Progenitor cell of endocrine pancreas (in vitro differentiated cells): Measurements from ENCODE around the gene DRG1. TPM values are rescaled to one million over a fixed set of nuclear protein-coding genes. Genes with fewer than 3 reads are reported as not detected.

Experiments used
- DNase-seq: peaks from one replicate; pipeline ENCODE4 v3.0.0; 2021; ENCODE audit warnings: low spot score; ENCODE audit not compliant: unreplicated experiment
- H3K27ac Mint-ChIP-seq: 2 replicates; pipeline ENCODE4 v1.8.0; 2021; ENCODE audit warnings: mild to moderate bottlenecking, moderate library complexity, mixed read lengths
- H3K27me3 Mint-ChIP-seq: 2 replicates; pipeline ENCODE4 v1.8.0; 2021; ENCODE audit warnings: mixed read lengths
- H3K36me3 Mint-ChIP-seq: 2 replicates; pipeline ENCODE4 v1.8.0; 2022; ENCODE audit warnings: mixed read lengths; ENCODE audit not compliant: insufficient read depth
- H3K4me1 Mint-ChIP-seq: 2 replicates; pipeline ENCODE4 v1.8.0; 2021; ENCODE audit warnings: low read depth, mixed read lengths
- H3K4me3 Mint-ChIP-seq: 2 replicates; pipeline ENCODE4 v1.8.0; 2021; ENCODE audit warnings: low read depth, mild to moderate bottlenecking, moderate library complexity, mixed read lengths
- H3K9me3 Mint-ChIP-seq: 2 replicates; pipeline ENCODE4 v1.8.0; 2021; ENCODE audit warnings: low read depth, mixed read lengths
- CTCF ChIP-seq: fragments of 200-600 bp; sonication (generic); IDR thresholded peaks from one replicate; pipeline ENCODE4 v1.5.0; 2021; ENCODE audit warnings: antibody characterized with exemption, mild to moderate bottlenecking; ENCODE audit not compliant: unreplicated experiment
- long read RNA-seq: library from polyadenylated mRNA; unstranded; transcript quantifications from one replicate; pipeline ENCODE4 v2.0.0, GENCODE V29; 2020
- total RNA-seq: library from RNA; stranded (reverse); gene quantifications from 2 replicates; pipeline ENCODE4 v1.2.1, GENCODE V29; 2021

The DRG1 gene, protein sequence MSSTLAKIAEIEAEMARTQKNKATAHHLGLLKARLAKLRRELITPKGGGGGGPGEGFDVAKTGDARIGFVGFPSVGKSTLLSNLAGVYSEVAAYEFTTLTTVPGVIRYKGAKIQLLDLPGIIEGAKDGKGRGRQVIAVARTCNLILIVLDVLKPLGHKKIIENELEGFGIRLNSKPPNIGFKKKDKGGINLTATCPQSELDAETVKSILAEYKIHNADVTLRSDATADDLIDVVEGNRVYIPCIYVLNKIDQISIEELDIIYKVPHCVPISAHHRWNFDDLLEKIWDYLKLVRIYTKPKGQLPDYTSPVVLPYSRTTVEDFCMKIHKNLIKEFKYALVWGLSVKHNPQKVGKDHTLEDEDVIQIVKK
- total RNA-seq, result 69.0 and 69.1 TPM in 2 replicates
- long read RNA-seq, transcript DRG1-201 (9 exons, 1,746 nt), result major isoform, 211 of 236 reads
- long read RNA-seq, partial matches to known transcripts, result 4 of 236 reads
- long read RNA-seq, other reads (novel, unspliced or antisense), result 21 of 236 reads

- no peaks in the 10 kb centered on the region for H3K27me3 Mint-ChIP-seq
- peak; percentile 98 for DNase-seq
- peaks cover 8% of the 10 kb centered on the region for H3K36me3 Mint-ChIP-seq
- peak within 1 kb of the TSS; percentile 97 for H3K4me3 Mint-ChIP-seq
- H3K27ac Mint-ChIP-seq, result peak within 1 kb of the TSS; percentile 99
- peaks cover 13% of the 10 kb centered on the region for H3K4me1 Mint-ChIP-seq
- no peak for TF ChIP-seq CTCF
- peaks cover 2% of the 10 kb centered on the region for H3K9me3 Mint-ChIP-seq
These were observed at the start of gene DRG1 for GRCh38 chr22:31399211-31400022. Gene DRG1 (plus strand): TSS chr22:31399604. CDS start chr22:31399684, 80 bp downstream.

- no peaks in the 10 kb centered on the region for H3K36me3 Mint-ChIP-seq
- no peak for TF ChIP-seq CTCF
- no peak overlapping the region for H3K4me3 Mint-ChIP-seq
- no peak overlapping the region for H3K27ac Mint-ChIP-seq
- no peak for DNase-seq
- H3K27me3 Mint-ChIP-seq, result no peaks in the 10 kb centered on the region
- H3K9me3 Mint-ChIP-seq, result no peaks in the 10 kb centered on the region
- H3K4me1 Mint-ChIP-seq, result peaks cover 7% of the 10 kb centered on the region
These were observed 49.4 kb upstream of the DRG1 start for GRCh38 chr22:31349960-31350359.

DNA sequence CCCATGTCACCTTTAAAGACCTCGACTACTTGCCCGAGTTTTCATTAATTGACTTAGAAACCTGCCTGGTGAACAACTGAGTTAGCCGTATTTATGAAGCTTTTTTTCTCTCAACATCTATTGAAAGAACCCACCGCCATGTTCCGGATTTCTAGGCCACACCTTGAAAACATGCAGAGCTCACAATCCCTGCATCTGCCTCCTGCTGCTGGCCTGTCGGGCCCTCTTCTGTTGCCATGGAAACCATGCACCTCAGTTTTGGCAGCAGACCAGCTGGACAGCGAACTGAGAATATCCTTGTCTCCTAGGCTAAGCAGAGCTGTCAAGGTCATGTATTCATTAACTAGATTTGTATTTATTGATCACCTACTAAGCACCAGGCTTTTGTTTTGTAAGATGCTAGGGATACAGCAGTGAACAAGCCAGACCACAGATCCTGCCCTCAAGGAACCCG is 49.0 kb upstream of the DRG1 start:
- peaks cover 6% of the 10 kb centered on the region for H3K4me1 Mint-ChIP-seq
- H3K27me3 Mint-ChIP-seq, result no peaks in the 10 kb centered on the region
- no peak overlapping the region for H3K4me3 Mint-ChIP-seq
- H3K36me3 Mint-ChIP-seq, result no peaks in the 10 kb centered on the region
- H3K27ac Mint-ChIP-seq, result no peak overlapping the region
- TF ChIP-seq CTCF, result no peak
- DNase-seq, result no peak
- no peaks in the 10 kb centered on the region for H3K9me3 Mint-ChIP-seq

DNA sequence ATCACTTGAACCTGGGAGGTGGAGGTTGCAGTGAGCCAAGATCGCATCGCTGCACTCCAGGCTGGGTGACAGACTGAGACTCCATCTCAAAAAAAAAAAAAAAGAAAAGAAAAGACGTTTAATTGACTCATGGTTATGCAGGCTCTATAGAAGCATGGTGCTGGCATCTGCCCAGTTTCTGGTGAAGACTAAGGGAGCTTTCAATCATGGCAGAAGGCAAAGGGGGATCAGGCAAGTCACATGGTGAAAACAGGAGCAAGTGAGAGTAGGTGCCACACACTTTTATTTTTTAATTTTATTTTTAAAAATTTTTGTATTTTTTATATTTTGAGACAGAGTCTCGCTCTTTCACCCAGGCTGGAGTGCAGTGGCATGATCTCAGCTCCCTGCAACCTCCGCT is 44.9 kb upstream of the DRG1 start:
- TF ChIP-seq CTCF, result no peak
- H3K4me1 Mint-ChIP-seq, result peaks cover 2% of the 10 kb centered on the region
- no peak overlapping the region for H3K27ac Mint-ChIP-seq
- no peaks in the 10 kb centered on the region for H3K36me3 Mint-ChIP-seq
- H3K9me3 Mint-ChIP-seq, result no peaks in the 10 kb centered on the region
- no peak overlapping the region for H3K4me3 Mint-ChIP-seq
- no peak for DNase-seq
- H3K27me3 Mint-ChIP-seq, result no peaks in the 10 kb centered on the region

DNA sequence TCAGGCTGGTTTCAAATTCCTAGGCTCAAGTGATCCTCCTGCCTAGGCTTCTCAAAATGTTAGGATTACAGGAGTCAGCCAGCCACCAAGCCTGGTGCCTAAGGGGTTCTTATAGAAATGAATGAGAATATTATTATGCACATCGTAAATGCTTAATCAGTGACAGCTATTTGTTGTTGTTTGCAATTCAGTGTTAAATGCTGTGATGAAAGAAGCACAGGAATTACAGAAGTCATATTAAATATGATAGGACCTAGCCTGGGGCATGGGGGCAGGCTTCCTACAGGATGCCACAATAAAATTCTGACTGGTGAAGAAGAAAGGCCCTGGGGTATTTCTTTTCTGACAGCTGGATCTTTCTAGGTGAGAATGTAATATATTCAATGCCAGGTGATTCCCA is 39.4 kb upstream of the DRG1 start:
- no peak for TF ChIP-seq CTCF
- Mint-ChIP-seq H3K4me3 (no peak overlapping the region), H3K4me1 (peaks cover 3% of the 10 kb centered on the region), H3K9me3 (no peaks in the 10 kb centered on the region), H3K27ac (no peak overlapping the region), H3K27me3 (no peaks in the 10 kb centered on the region), H3K36me3 (no peaks in the 10 kb centered on the region)
- DNase-seq, result no peak
